Measurements from ENCODE around the gene PDCD1.
"Not testable (repeated sequence)": the region's sequence is repeated elsewhere in the genome, so short reads cannot be mapped to it uniquely, and the experiment has no call there.

PDCD1 gene

DNA sequence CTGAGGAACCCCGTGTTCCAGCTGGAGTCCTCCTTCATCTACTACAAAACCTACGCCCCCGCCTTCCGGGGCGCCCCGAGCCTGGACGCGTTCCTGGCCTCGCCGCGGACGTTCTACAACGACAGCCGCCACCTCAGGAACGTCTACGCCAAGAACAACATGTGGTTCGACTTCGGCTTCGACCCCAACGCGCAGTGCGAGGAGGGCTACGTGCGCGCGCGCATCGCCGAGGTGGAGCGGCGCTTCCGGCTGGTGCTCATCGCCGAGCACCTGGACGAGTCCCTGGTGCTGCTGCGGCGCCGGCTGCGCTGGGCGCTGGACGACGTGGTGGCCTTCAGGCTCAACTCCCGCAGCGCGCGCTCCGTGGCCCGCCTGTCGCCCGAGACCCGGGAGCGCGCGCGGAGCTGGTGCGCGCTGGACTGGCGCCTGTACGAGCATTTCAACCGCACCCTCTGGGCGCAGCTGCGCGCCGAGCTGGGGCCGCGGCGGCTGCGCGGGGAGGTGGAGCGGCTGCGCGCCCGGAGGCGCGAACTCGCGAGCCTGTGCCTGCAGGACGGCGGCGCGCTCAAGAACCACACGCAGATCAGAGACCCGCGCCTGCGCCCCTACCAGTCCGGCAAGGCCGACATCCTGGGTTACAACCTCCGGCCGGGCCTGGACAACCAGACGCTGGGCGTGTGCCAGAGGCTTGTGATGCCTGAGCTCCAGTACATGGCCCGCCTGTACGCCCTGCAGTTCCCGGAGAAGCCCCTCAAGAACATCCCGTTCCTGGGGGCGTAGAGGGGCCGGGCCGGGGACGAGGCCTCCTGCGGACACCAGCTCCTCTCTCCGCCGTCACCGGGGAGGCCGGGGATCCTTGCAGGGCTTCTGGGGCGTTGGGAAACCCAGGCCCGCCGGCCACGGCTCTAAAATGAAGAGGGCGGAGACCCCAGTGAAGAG lies 55.0 kb downstream of the PDCD1 start:
- Mint-ChIP-seq H3K36me3 (no peaks in the 10 kb centered on the region), H3K9me3 (no peaks in the 10 kb centered on the region), H3K4me3 (peak overlapping the region; percentile 80), H3K27ac (peak overlapping the region; percentile 74), H3K4me1 (peaks cover 13% of the 10 kb centered on the region)
- ATAC-seq (peak; percentile 77), DNase-seq (ENCODE audit: low spot score in 2 of 2) (peak in 1 of 2 donors; percentile 72)

DNA sequence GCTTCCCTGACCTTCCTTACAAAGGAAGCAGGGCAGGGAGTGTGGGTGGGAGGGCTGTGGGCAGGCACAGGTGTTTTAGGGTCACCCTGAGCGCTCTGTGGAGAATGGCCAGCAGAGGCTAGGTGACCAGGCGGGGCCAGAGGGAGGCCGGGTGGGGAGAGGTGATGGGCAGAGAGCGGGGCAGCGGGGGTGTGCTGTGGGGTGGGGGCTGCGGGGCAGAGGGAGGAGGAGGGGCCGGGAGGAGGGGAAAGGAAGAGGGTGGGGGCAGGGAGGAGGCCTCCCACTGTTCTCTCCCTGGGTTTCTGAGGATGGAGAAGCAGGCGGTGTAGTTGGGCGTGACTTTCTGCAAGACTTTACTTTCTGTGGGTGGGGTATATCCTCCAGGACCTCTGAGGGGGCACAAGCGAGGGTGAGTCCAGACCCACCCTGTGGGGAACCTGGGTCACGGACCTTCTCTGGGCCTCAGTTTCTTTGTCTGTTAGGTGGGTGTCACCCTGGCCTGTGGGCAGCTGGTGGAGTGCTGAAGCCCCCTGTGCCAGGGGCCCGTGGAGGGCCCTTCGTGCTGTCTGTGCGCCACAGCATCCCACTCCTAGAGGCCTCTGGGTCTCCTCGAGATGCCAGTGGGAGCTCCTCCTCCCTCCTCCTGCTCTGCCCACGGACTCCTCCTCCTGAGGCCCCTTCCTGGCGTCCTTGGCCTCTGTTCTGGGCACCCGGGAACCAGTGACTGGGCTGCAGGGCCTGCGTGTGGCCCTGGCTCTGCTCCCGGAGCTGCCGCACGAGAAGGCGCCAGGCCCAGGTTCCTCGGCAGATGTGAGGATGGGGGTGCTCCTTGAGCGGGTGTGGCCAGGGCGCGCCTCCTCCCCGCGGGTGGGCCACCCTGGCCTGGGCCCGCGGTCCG lies 56.0 kb downstream of the PDCD1 start:
- Mint-ChIP-seq H3K9me3 (no peaks in the 10 kb centered on the region), H3K4me1 (peaks cover 13% of the 10 kb centered on the region), H3K4me3 (peak overlapping the region; percentile 80), H3K27ac (peak overlapping the region; percentile 74), H3K36me3 (peaks cover 3% of the 10 kb centered on the region)
- no peak for ATAC-seq
- DNase-seq (ENCODE audit: low spot score in 2 of 2): peak in 1 of 2 donors; percentile 50

DNA sequence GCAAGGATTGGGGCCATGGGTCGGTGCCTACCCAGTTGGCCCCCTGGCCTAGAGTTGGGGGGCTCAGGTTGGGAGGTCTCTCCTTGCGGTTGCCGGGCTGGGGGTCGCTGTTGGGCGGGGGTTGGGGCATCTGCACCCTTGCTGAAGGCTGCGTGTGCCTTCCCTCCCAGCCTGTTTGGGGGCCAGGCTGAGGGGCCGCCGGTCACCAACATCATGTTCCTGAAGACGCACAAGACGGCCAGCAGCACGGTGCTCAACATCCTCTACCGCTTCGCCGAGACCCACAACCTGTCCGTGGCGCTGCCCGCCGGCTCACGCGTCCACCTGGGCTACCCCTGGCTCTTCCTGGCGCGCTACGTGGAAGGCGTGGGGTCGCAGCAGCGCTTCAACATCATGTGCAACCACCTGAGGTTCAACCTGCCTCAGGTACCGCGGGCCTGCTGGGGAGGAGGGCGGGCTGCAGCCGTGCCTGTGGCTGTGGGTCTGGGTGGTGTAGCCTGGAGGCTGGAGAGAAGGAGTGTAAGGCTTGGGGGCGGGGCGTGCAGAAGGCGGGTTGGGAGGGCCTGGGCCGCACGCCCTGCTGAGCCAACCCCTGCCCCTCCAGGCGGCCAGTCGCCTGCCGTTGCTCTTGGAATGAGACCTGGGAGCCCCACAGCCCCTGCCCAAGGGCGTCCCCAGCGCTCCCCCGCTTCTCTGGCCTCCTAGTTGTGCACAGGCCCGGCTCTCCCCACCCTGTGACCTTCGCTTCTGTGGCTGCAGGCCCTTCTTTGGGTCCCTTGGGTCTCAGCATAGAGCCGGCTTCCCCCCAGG lies 56.9 kb downstream of the PDCD1 start:
- Mint-ChIP-seq H3K4me3 (no peak overlapping the region), H3K36me3 (peaks cover 6% of the 10 kb centered on the region), H3K9me3 (no peaks in the 10 kb centered on the region), H3K4me1 (peaks cover 13% of the 10 kb centered on the region), H3K27ac (no peak overlapping the region)
- peak in 1 of 2 donors; percentile 45 for DNase-seq (ENCODE audit: low spot score in 2 of 2)
- no peak for ATAC-seq

DNA sequence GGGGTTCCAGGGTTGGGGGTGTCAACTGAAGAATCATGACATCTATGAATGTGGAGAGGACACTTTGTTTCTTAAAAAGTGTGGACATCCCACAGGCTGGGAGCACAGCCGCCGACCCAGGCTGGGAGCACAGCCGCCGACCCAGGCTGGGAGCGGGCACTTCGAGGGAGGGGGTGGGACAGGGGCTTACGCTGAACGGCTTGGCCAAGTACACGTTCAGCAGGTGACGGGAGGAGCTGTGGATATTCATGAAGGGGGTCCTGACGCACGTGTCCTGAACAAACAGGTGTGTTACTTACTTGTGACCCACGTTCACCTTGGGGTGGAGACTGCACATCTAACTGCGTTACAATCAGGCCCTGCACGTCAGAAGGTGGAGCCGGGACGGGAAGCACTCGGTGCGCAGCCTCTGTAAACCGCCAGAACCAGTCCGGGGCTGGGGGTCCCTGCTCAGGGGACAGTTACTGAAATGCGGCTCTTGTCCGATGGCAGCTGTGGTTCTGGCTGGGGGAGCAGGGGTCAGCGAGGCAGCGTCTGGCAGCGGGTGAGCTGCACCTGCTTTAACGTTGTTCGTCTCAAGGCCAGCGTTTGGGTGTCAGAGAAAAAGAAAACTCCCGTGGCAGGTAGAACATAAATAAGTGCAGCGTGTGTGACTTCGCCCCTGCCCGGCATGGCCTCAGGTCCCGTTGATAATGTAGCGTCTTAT lies 58.3 kb downstream of the PDCD1 start:
- DNase-seq (ENCODE audit: low spot score in 2 of 2): peak in 1 of 2 donors; percentile 42
- H3K4me3 Mint-ChIP-seq, H3K27ac Mint-ChIP-seq, ATAC-seq, H3K36me3 Mint-ChIP-seq, H3K9me3 Mint-ChIP-seq: not testable (repeated sequence)
- peaks cover 13% of the 10 kb centered on the region for H3K4me1 Mint-ChIP-seq
